HepG2 (cell line): ENCODE results near the gene PALM3. TPM values are rescaled to one million over a fixed set of nuclear protein-coding genes. Genes with fewer than 3 reads are reported as not detected.

Source experiments
- ARID5B ChIP-seq: IDR thresholded peaks from 2 replicates; pipeline ENCODE4 v1.4.0; 2020; ENCODE audit warnings: mild to moderate bottlenecking, missing genetic modification reagents
- FOSL2 ChIP-seq: sonication (generic); formaldehyde crosslinking; IDR thresholded peaks from 2 replicates; pipeline ENCODE4 v1.4.0; 2020; ENCODE audit warnings: missing genetic modification reagents
- HNRNPK ChIP-seq: fragments of 200-400 bp; formaldehyde crosslinking; IDR thresholded peaks from 2 replicates; pipeline ENCODE4 v1.6.1; 2018; ENCODE audit warnings: low read length, low read depth, moderate library complexity, mild to moderate bottlenecking; ENCODE audit not compliant: poor library complexity, severe bottlenecking
- KIAA2018 ChIP-seq: sonication (generic); formaldehyde crosslinking; IDR thresholded peaks from 2 replicates; pipeline ENCODE4 v1.5.0; 2020; ENCODE audit warnings: mild to moderate bottlenecking, missing genetic modification reagents, borderline replicate concordance
- PHF8 ChIP-seq: sonication (generic); formaldehyde crosslinking; IDR thresholded peaks from 2 replicates; pipeline ENCODE4 v1.5.0; 2020; ENCODE audit warnings: missing genetic modification reagents
- RARA ChIP-seq: IDR thresholded peaks from 2 replicates; pipeline ENCODE4 v1.6.1; 2016; ENCODE audit warnings: missing genetic modification reagents, missing compliant biosample characterization
- RBFOX2 ChIP-seq: fragments of 200-400 bp; formaldehyde crosslinking; IDR thresholded peaks from 2 replicates; pipeline ENCODE4 v1.6.1; 2017; ENCODE audit warnings: low read depth, mild to moderate bottlenecking, low read length
- SNAPC2 ChIP-seq: sonication (generic); formaldehyde crosslinking; IDR thresholded peaks from 2 replicates; pipeline ENCODE4 v1.8.1; 2022; ENCODE audit warnings: mild to moderate bottlenecking, missing genetic modification reagents
- SOX13 ChIP-seq, 3 experiments: fragments of 450-650 bp in 1 of 3; sonication (generic) in 1 of 3; formaldehyde crosslinking in 1 of 3; IDR thresholded peaks in 2 of 3; conservative IDR thresholded peaks in 1 of 3; 2 replicates each; pipeline versions ENCODE4 v1.5.0 to v1.6.1; 2016 to 2020; ENCODE audit warnings: antibody characterized with exemption in 1 of 3, mild to moderate bottlenecking in 1 of 3, missing compliant biosample characterization in 1 of 3, missing genetic modification reagents in 1 of 3, moderate library complexity in 1 of 3
- SP2 ChIP-seq: sonication (generic); formaldehyde crosslinking; IDR thresholded peaks from 2 replicates; pipeline ENCODE4 v1.5.1; 2020; ENCODE audit warnings: mild to moderate bottlenecking, missing genetic modification reagents
- SP5 ChIP-seq: IDR thresholded peaks from 2 replicates; pipeline ENCODE4 v1.6.1; 2016; ENCODE audit warnings: low read depth, borderline replicate concordance
- THAP8 ChIP-seq: sonication (generic); formaldehyde crosslinking; IDR thresholded peaks from 2 replicates; pipeline ENCODE4 v1.5.1; 2020; ENCODE audit warnings: missing genetic modification reagents, mild to moderate bottlenecking, borderline replicate concordance
- ZNF343 ChIP-seq: sonication (generic); formaldehyde crosslinking; IDR thresholded peaks from 2 replicates; pipeline ENCODE4 v1.4.0; 2020; ENCODE audit warnings: mild to moderate bottlenecking, missing genetic modification reagents
- ZNF354B ChIP-seq: sonication (generic); formaldehyde crosslinking; IDR thresholded peaks from 2 replicates; pipeline ENCODE4 v1.8.0; 2022; ENCODE audit warnings: mild to moderate bottlenecking, missing genetic modification reagents
- polyA plus RNA-seq, 8 experiments: library from polyadenylated mRNA; depleted of rRNA in 3 of 8; stranded (reverse) in 7 of 8; unstranded in 1 of 8; fragments of >200 nt; fragmentation: Illumina TruSeq in 4 of 8; extraction: Trizol in 4 of 8; gene quantifications; 2 replicates each; pipeline versions ENCODE4 v1.2.1 to v1.2.3, GENCODE V29; 2011 to 2016; ENCODE audit warnings: low read depth in 4 of 8, missing spikeins in 1 of 8, mixed read lengths in 1 of 8; ENCODE audit not compliant: insufficient read depth in 1 of 8
- total RNA-seq, 5 experiments: library from RNA; depleted of rRNA; stranded (reverse); fragments of >200 nt; fragmentation: Illumina TruSeq; extraction: Trizol; gene quantifications; 2 replicates each; pipeline ENCODE4 v1.2.3, GENCODE V29; 2016; ENCODE audit warnings: low read depth in 1 of 5

The PALM3 gene
- total and polyA plus RNA-seq, 2 of the 13 experiments (the other 11 are each of a cell fraction or from before 2014, with no cell fraction given), result 0.79 to 2.4 TPM

GRCh38 chr19:14023404-14024235, 38.3 kb downstream of the PALM3 start (continued):
- TF ChIP-seq SP5, result no peak
- no peak for TF ChIP-seq PHF8 (CRISPR knock-in tag)
- no peak for TF ChIP-seq KIAA2018 (CRISPR knock-in tag)
- TF ChIP-seq SP2 (CRISPR knock-in tag), result no peak
- TF ChIP-seq ZNF343 (CRISPR knock-in tag), result peak; percentile 99
- TF ChIP-seq SNAPC2, result peak; percentile 74; the same call in 1 of the 2 replicates
- no peak for TF ChIP-seq SOX13 (IDR thresholded peaks at IDR 0.05)
- TF ChIP-seq SOX13 (CRISPR knock-in tag; conservative IDR thresholded peaks at IDR 0.05 in 1 of 2, IDR thresholded peaks at IDR 0.05 in 1 of 2), result peak in 1 of 2 experiments; percentile 52; a peak in 2 of 4 replicates
- TF ChIP-seq RBFOX2, result no peak
- TF ChIP-seq THAP8 (CRISPR knock-in tag), result no peak
- peak; percentile 52; the same call in 1 of the 2 replicates for TF ChIP-seq FOSL2 (CRISPR knock-in tag)
- peak; percentile 86; the same call in 1 of the 2 replicates for TF ChIP-seq ZNF354B (CRISPR knock-in tag)
- TF ChIP-seq HNRNPK, result no peak
- TF ChIP-seq ARID5B (CRISPR knock-in tag), result peak; percentile 58
- TF ChIP-seq RARA (CRISPR knock-in tag), result peak; percentile 51; the same call in 1 of the 2 replicates
